Measurements from ENCODE around the gene EP400.

DNA sequence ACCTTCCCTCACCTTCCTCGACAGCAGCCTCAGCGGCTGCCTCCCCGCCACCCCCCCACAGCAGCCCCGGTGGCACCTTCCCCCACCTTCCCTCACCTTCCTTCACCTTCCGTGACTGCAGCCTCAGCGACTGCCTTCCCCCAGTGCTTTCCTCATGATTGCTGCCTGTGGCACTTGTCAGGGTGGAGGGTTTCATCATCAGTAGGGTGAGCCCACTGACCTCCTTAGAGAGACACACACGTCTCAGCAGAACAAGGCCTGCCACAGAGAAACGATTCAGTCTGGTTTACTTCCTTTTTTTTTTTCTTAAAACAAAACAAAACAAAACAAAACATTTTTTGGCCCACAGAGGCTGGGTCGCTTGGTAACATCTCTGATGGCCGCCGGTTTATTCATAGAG lies 75.0 kb downstream of the EP400 start:
- TF ChIP-seq, protein P1, sequence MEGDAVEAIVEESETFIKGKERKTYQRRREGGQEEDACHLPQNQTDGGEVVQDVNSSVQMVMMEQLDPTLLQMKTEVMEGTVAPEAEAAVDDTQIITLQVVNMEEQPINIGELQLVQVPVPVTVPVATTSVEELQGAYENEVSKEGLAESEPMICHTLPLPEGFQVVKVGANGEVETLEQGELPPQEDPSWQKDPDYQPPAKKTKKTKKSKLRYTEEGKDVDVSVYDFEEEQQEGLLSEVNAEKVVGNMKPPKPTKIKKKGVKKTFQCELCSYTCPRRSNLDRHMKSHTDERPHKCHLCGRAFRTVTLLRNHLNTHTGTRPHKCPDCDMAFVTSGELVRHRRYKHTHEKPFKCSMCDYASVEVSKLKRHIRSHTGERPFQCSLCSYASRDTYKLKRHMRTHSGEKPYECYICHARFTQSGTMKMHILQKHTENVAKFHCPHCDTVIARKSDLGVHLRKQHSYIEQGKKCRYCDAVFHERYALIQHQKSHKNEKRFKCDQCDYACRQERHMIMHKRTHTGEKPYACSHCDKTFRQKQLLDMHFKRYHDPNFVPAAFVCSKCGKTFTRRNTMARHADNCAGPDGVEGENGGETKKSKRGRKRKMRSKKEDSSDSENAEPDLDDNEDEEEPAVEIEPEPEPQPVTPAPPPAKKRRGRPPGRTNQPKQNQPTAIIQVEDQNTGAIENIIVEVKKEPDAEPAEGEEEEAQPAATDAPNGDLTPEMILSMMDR (IDR thresholded peaks at IDR 0.05) = no peak
- no peak for TF ChIP-seq POLR2A (IDR thresholded peaks at IDR 0.05)
